Jurkat, Clone E6-1 (cell line): ENCODE results near the gene RNF41.
A peak's percentile ranks its signal among the peaks of the same experiment; 100 is the strongest.

Source experiments
- DNase-seq: peaks from one replicate; pipeline ENCODE4 v3.0.0-alpha.2; 2011; ENCODE audit warnings: low read depth, low spot score
- H3K4me3 ChIP-seq: 2 replicates; pipeline ENCODE4 v1.5.1; 2011; ENCODE audit warnings: mild to moderate bottlenecking, low read length, control low read depth, moderate library complexity

Gene RNF41

GRCh38 chr12:56248711-56249110, 27.0 kb upstream of the RNF41 start:
- H3K4me3 ChIP-seq = no peak overlapping the region
- DNase-seq = no peak

- DNase-seq = no peak
- no peak overlapping the region for H3K4me3 ChIP-seq
Measured at GRCh38 chr12:56247923-56248322, 26.2 kb upstream of the RNF41 start.

- no peak for DNase-seq
- no peak overlapping the region for H3K4me3 ChIP-seq
Measured at GRCh38 chr12:56244494-56244893, 22.8 kb upstream of the RNF41 start.

- DNase-seq = no peak
- H3K4me3 ChIP-seq = no peak overlapping the region
Measured at GRCh38 chr12:56243731-56244181, 22.0 kb upstream of the RNF41 start.

GRCh38 chr12:56242986-56243385, 21.3 kb upstream of the RNF41 start:
- no peak for DNase-seq
- no peak overlapping the region for H3K4me3 ChIP-seq

- no peak overlapping the region for H3K4me3 ChIP-seq
- no peak for DNase-seq
Measured at GRCh38 chr12:56241424-56242303, 19.9 kb upstream of the RNF41 start.

- no peak overlapping the region for H3K4me3 ChIP-seq
- DNase-seq = no peak
Measured at GRCh38 chr12:56237552-56237951, 15.8 kb upstream of the RNF41 start.

GRCh38 chr12:56236985-56237384, 15.3 kb upstream of the RNF41 start:
- DNase-seq = no peak
- H3K4me3 ChIP-seq = no peak overlapping the region

- no peak for DNase-seq
- no peak overlapping the region for H3K4me3 ChIP-seq
Measured at GRCh38 chr12:56236091-56236490, 14.4 kb upstream of the RNF41 start.

GRCh38 chr12:56234746-56235436, 13.2 kb upstream of the RNF41 start:
- no peak overlapping the region for H3K4me3 ChIP-seq
- DNase-seq = no peak

GRCh38 chr12:56231184-56231582, 9.5 kb upstream of the RNF41 start:
- no peak for DNase-seq
- H3K4me3 ChIP-seq = no peak overlapping the region

- DNase-seq = no peak
- no peak overlapping the region for H3K4me3 ChIP-seq
Measured at GRCh38 chr12:56230432-56231183, 8.9 kb upstream of the RNF41 start.

GRCh38 chr12:56229916-56230431, 8.3 kb upstream of the RNF41 start, which contains the start of gene SLC39A5:
TSS of gene SLC39A5 (plus strand) at chr12:56230051. CDS start at chr12:56231275, 1,224 bp downstream.
- no peak within 1 kb of the TSS for H3K4me3 ChIP-seq
- DNase-seq = no peak

GRCh38 chr12:56229082-56229481, 7.4 kb upstream of the RNF41 start:
- DNase-seq = no peak
- H3K4me3 ChIP-seq = no peak overlapping the region

GRCh38 chr12:56224954-56225353, 3.2 kb upstream of the RNF41 start:
- peak overlapping the region; percentile 86 for H3K4me3 ChIP-seq
- DNase-seq = no peak

GRCh38 chr12:56224102-56224701, 2.5 kb upstream of the RNF41 start, which contains the start of gene NABP2:
TSS of gene NABP2 (plus strand) at chr12:56224342. CDS start at chr12:56224857, 515 bp downstream.
- DNase-seq = peak; percentile 95
- H3K4me3 ChIP-seq = peak within 1 kb of the TSS; percentile 86

- peak overlapping the region; percentile 86 for H3K4me3 ChIP-seq
- DNase-seq = no peak
Measured at GRCh38 chr12:56223571-56224101, 1.9 kb upstream of the RNF41 start.

GRCh38 chr12:56222531-56222895, 791 bp upstream of the RNF41 start:
- H3K4me3 ChIP-seq = peak overlapping the region; percentile 95
- DNase-seq = no peak
